Measurements from ENCODE around the gene GMDS.

Gene GMDS

DNA sequence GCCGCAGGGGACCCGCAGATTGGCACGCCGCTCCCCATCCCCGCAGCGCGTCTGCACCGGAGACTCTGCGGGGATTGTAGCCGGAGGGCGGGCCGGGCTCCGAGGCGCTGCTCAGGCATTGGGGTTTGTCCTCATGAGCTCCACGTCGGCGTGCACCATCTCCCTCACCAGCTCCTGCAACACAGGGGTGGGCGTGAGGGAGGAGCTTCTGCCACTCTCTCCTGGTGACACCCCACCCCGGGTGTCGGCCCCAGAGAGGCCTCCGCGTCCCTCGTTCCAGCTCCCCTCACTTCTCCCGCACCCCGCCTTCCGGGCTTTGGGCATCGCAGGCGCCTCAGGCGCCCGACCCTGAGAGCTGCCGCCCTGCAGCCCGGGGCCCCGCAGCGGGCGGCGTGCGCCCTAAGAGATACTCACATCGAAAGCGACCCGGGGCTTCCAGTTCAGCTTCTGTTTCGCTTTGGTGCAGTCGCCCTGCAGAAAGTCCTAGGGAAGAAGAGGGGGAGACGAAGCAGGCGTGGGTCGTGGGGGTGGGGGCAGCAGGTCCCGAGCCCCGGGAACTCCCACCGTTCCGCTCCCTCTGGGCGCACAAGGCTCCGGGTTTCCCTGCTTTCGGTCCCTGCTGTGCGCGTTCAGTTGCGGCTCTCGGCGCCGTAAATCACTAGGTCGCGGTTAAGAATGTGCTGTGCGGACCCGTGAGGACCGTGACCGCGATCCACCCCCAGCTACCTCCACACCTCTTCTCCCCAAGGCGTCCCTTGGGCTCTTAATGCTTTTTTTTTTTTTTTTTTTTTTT lies 621.2 kb downstream of the GMDS start:
- DNase-seq (ENCODE audit: low spot score): peak; percentile 38

DNA sequence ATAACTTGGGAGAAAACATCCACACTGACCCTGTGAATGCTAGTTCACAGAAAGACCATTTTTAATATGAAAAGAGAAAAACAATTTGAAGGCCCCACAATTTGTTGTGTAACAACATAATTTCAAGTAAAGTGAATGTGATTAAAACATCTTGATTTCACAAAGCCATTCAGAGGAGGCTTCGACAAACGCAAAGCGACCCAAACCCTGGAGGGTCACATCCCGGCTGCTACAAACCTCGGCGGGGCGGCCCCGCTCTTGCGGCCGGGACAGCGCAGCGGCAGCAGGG lies 621.7 kb downstream of the GMDS start:
- DNase-seq (ENCODE audit: low spot score): no peak

DNA sequence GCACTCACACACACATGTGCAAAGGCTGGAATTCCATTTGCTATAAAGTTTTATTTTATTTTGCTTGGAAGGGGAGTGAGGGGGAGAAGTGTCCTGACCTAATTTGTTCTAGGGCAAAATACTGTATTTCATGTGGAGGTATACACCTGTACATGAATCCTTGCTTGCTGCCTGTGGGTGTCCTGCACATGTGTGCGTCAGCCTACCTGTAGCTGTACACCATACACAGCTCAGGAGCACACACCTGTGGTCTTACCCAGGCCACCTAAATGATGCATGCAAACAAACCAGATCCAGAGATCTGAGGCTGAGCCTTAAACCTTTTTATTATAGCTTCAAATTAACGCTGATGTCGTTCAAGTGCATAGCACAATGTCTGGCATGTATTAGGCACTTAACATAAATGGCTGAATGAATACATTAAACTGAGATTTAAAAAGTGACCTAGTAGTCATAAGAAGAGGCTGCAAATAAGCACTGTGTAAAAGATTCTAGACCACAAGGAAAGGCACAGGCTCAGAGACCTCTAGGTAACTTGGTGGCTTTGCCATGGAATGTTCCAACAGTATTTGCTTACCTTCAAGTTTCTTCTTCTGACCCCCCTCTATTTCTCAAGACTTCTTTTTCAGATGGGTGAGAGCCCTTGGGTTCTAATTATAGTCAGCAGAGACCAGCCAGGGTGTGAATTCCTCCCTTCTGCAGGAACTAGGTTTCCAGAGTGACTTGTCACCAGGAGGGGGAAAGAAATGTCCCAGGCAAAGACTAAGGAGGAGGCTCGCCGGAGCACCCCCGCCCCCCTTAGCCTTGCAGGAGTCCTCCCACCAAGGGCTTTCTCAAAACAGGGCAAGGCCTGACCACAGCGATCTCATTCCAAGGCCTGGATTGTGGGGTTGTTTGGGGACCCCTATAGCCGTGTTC lies 622.3 kb downstream of the GMDS start:
- DNase-seq (ENCODE audit: low spot score): no peak

DNA sequence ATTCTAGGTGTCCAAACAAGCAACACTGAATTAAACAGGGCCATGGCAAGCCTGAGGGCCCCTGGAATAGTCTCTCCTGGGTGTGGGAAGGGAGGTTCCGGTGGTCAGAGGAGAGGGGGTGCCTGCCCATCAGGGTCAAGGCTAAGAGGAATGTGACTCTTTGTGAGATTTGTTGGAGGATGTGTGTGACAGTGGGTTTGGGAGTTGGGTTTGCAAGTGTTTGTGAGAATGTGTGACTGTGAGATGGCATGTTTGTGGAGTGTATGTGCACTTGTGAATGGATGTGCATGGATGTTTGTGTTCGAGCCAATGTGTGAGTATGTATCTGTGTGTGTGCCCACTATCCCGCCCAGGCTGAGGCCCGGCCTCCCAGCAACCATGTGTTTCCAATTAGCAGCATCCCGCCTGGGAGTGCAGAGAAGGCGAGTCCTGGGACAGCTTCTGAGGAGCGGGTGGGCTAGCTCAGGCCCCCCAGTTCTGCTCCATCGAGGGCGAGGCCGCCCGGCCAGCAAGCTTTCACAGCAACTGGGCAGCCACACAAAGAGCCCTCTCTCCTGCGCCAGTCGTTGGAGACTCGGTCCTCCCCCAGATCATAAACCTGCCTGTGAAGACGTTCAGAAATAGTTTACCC lies 623.1 kb downstream of the GMDS start:
- DNase-seq (ENCODE audit: low spot score): no peak

DNA sequence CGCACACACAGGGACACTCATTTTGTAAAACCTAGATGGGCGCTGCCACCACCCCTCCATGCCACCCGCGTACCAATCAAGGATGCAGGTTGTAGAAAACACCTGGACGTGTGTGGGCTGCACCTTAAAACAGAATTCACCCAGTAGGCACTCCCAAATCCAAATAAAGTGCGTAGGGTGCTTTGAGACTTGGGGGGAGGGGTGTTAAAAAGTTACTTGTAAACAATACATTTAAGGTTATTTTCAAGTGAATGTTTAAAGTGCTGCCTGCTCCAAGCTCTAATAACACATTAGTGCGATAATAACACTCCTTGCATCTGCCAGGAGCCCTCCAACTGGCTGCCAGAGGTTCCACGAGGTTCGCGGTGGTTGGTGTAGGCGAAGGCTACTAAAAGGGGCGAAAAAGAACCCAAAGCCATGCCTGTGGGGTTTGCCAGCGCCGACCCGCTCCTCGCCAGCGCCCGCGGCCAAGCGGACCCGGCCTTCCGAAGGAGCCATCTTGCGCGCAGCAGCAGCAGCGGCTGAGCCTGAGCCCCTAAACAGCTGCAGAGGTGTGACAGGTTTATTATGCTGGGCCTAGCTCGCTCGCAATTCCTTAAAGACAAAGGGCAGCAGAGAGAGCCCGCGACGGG lies 624.2 kb downstream of the GMDS start:
- no peak for DNase-seq (ENCODE audit: low spot score)

DNA sequence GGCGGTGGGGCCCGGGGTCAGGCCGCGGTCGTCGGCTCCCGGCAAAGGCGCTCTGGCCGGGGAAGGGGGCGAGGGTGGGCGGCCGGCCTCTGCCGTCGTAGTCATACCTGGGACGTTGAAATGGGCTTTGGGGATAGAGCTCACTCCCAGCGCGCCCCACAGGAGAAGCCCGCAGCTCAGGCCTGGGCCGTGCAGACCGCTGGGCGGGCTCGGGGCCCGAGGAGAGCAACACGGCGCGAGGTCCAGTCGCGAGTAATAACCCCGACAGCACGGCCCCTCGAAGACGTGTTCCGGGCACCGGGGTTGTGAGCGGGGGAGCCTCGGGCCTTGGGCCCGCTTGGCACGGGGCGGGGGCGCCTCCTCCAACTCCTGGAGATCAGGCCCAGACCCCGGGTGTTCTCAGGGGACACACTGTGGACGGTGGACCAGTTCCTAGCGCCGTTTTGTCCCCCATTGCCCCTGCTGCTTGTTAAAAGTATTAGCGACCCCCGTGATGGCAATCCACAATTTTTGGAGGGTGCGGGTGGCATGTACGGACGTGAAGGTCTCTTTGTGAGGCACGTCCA lies 624.8 kb downstream of the GMDS start:
- DNase-seq (ENCODE audit: low spot score): no peak

DNA sequence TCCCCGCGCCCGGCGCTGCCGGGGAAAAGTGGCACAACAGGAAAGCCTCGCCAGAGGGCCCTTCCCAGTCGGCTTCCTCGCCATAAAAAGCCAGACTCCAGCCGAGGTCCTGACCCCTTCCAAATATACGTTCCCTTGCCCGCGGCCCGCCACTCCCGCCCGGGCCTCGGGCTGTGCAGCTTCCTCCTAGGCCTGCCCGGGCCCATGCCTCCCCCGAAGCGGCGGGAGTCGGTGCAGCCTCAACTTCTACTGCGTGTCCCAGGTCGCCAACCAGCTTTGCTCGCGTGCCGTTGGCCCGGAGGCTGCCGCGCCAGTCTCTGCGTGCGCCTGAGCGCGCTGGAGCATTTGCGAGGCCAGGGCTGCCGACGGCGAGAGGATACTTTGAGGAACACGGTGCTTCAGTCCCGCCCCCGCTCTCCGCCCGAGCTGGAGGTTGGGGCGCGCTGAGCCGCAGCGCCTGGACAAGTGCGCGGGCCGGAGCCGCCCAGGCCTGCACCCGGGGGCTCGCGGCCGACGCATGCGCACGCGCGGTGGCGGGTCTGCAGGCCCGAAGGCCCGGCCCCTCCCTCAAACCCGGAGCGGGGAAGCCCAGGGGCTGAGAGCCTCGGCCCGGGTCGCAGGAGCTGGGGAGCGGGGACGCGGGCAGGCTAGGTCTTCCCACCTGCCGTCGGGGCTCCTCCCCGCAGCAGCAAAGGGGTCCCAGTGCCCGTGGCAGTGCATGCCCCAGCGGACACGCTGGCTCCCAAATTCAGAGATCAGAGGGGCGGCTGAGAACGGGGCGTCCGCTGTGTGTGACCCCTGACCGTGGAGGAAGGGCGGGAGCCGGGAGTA lies 625.5 kb downstream of the GMDS start:
- peak; percentile 39 for DNase-seq (ENCODE audit: low spot score)

DNA sequence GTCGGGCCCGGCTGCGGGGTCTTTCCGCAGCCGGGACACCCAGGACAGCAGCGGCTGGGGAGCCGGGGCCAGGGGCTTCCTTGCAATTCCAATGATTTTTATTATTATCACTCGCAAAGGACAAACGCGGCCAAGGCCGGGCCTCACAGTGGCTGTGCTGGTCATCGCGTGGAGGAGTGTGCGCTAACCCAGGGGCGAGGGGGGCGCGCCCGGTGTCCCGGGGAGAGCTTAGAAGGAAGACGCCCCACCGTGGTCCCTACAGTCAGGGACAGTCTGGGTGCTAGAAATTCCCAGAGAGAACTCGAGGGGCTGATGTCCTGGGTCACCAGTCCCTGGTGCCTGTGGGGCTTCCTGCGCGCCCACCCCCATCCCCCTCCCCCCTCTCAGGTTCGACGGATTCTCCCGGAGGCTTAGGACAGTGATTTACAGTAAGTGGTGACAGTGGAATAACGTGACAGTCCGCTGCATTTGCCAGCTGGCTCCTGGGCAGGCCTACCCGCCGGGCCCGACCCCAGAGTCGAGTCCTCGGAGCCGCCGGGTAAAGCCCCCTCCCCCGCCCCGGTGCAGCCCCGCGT lies 626.2 kb downstream of the GMDS start:
- no peak for DNase-seq (ENCODE audit: low spot score)

DNA sequence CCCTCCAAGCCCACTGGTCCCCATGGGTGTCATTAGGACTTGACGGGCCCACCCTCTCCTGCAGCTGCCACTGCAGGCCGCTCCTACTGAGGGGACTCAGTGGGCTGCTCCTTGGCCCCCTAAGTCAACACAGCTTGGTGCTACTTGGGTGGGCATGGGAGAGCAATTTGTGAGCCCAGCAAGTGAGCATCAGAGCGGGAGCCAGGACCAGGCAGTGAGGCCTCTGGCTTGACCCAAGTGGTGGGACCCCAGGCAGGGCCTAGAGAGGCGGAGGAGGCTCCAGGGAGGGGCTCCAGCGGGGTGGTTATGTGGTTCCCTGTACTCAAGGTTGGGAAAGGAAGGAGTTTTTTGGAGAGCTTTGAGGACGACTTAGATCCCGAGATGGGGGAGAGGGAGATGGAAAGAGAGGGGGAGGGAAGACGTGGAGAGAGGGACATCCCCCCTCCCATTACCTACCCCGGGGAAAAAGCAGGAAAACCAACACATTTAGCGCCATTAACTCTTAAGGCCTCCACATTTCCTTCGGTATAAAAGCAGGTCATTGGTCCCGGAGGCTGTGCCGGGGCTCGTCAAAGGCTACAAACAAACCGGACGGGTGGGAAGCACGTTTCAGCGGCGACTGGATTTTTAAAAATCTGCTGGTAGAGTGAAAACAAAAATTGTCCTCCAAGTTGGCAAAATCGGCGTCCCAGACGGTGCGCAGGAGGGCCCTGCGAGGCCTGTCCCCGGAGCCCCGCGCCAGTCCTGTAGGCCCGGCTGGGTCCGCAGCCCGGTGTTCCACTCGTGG lies 626.9 kb downstream of the GMDS start:
- no peak for DNase-seq (ENCODE audit: low spot score)

DNA sequence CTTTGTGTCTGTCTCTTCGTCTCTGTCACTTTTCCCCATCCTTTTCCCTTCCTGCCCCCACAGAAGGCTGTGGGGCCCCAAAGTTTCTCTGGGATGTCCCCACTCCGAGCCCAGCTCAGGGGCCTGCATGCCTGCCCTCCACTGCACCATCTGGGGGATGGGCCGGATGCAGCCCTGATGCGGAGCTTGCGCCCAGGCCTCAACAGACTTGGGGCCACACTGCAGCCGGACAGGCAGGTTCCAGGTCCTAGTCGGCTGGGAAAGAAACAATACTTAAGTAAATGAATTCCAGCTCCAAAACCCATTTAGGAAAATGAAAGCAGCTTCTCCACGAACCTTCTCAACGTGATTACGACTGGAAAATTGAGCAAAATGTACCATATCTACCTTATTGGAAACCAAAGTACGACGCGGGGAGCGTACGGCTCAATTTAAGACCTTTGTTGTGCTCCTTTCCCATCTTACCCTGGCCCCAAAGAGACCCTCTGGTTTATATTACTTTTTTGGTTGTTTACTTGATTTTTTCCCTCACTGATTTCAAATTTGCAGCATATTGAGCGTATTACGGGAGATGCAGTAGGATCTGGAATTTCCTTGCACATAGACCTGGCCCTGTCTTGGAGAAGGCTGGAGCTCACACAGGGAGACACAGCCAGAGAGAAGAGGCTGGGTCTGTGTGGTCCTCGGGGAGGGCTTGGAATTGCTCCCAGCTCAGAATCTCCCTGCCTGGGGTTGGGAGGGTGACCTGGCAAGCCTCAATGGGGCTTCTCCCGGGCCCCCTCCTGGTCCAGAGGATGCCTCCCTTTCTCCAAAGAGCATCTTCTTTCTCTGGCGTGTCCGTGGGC lies 627.7 kb downstream of the GMDS start:
- DNase-seq (ENCODE audit: low spot score): no peak

DNA sequence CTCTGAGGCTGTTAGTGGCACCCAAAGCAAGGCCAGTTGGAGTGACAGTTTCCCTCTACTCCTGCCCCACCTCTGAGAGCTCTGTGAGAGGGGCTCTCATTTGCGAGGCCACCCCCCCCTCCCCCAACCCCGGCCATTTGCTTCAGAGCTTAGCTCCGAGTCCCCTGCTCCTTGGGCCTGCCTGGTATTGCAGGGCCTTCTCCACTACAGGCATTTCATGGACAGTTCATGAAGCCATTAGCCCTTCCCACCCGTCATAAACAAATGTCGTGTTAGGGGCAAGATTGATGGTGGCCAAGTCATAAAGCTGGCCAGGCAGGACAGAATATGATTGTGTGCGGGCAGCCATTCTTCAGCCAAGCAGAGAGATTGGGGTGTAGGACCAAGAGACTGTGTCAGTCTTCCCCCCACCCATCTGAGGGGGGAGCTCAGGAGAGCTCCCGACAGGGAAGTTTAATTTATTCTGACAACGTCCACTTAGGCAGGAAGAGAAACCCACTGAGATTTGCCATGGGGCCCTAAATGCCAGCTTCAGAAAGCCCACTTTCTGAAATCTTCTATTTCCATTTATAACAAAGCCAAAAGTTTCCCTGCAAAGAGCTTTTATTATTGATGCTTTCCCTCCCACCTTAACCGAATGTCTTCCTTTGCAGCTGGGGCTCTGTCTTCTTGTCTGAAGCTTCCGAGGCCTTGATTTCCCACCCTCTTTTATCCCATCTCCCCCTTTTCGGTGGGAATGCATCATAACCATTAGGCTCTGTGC lies 628.5 kb downstream of the GMDS start:
- DNase-seq (ENCODE audit: low spot score): no peak

DNA sequence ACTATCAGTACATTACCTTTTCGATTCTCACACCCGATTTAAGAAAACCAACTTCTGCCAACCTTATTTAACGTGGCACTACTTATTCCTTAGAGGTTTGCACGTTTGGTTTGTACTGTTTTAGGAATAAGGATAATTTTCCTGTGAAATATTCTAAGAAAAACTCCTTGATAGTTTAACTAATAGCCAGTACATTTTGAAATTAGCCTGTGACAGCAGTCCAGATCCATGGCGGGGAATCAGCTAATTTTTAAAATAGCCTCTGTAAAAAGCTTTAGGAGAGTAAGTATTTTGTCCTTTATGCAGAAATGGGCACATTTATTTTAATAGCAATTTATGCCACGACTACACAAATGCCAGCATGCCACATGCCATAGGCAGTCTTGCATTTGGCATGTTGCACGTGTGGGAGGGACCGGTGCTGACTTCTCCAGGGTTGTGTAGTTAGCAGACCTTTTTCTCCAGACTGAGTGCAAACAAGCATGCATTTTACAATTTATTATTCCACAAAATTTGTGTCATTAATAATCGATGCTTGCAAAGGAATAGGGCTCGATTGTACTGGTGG lies 629.5 kb downstream of the GMDS start:
- no peak for DNase-seq (ENCODE audit: low spot score)

DNA sequence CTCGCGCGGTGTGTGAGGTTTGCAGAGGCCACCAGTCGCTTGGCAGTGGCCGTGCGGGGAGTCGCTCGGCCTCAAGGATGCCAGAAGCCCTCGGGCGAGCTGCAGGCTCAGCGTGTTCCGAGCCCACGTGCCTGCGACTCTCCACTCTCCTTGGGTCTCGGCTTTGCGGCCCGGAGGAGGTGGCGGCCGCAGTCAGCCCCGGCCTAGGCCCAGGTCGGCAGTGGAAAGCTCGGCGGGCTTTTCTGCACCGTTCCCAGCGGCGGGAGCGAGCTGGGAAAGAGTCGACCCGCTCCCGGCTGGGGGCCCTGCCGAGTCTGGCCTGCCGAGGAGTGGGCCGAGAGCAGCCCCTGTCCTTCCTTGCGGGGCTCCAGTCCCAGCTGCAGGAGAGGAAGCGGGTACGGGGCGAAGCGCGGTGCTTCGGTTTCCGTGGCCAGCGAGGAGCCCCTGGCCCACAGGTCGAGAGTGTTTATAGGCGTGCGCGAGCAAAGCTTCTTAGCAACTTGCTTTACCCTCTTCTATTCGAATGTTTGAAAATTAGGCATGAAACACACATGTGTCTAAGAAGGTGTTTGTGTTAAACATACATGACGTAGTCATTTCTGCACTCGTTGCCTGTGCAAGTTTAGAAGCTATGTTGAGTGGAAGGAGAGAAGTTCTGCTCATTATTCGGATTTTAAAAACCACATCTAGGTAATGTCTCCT lies 630.1 kb downstream of the GMDS start:
- no peak for DNase-seq (ENCODE audit: low spot score)

DNA sequence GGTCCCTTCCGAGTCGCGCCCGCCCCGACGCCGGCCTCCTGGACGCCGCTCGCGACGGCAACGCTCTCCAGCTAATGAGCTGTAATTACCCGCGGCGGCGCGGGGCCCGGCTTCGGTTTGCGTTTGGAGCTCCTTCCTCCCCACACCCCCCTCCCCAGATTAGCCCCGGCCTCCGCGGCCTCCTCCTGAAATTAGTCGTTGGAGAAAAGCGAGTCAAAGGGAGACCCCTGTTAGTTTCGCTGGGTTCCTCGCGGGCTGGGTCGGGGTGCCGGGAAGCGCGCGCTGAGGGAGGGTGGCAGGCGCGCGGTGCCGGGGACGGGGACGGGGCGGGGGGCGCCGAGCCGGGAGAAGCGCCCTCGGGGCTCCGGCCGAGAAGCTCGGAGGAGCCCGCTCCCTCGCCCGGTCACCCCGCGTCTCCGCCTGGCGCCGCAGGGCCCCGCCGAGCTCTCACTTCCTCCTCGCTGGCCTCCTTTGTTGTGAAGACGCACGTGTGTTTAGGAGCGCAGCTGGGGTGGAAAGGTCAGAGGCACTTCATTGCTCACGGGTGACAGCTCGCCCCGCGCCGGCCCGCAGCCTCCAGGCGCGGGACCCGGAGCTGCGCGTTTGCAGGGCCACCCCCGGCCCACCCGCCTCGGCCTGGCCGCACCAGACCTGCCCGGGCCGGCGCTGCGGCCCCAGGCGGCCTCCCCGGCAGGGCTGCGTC lies 630.8 kb downstream of the GMDS start:
- DNase-seq (ENCODE audit: low spot score): no peak

DNA sequence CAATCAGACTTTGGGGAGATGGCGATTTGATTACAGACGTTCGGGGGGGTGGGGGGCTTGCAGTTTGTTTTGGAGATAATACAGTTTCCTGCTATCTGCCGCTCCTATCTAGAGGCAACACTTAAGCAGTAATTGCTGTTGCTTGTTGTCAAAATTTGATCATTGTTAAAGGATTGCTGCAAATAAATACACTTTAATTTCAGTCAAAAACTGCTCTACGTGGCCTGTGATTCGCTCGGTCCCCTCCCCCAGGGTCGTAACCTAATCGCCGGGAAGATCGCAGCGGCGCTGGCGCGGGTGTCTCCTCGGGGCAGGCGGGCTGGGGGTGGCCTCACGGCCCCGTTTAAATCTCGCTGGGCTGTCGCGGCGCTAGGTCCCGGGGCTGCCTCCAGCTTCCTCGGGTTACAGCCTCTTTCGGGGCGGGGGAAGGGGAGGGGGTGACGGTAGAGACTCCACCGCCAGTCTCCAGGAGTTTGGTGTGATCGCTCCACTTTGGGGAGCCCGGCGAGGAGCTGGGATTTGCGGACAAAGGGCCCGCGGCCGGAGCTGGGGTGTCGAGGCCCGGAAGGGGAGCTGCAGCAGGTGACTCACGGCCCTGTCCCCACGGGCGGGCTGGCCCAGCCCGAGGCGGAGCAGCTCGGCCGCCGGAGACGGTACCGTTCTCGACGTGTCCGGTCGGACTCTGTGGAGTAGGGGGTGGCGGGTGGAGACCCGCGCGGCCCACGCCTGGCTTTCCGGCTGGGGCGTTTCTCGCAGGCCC lies 631.5 kb downstream of the GMDS start:
- DNase-seq (ENCODE audit: low spot score): peak; percentile 60

DNA sequence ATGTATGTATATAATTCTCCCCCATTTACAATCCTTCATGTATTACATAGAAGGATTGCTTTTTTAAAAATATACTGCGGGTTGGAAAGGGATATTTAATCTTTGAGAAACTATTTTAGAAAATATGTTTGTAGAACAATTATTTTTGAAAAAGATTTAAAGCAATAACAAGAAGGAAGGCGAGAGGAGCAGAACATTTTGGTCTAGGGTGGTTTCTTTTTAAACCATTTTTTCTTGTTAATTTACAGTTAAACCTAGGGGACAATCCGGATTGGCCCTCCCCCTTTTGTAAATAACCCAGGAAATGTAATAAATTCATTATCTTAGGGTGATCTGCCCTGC lies 632.1 kb downstream of the GMDS start:
- DNase-seq (ENCODE audit: low spot score): no peak

Data from GM03348 (cell line).